ENCODE data around the gene ST6GALNAC4.
A peak's percentile ranks its signal among the peaks of the same experiment; 100 is the strongest.
"Not testable (repeated sequence)": the region's sequence is repeated elsewhere in the genome, so short reads cannot be mapped to it uniquely, and the experiment has no call there.

The ST6GALNAC4 gene

GRCh38 chr9:127870153-127870491 is 46.7 kb downstream of the ST6GALNAC4 start:
- not testable (repeated sequence) for DNase-seq (ENCODE audit: low read depth)

- DNase-seq (ENCODE audit: low read depth), result peak; percentile 67
These were observed 47.3 kb downstream of the ST6GALNAC4 start for GRCh38 chr9:127869310-127870152.

GRCh38 chr9:127868278-127868902 is 48.5 kb downstream of the ST6GALNAC4 start:
- no peak for DNase-seq (ENCODE audit: low read depth)

- DNase-seq (ENCODE audit: low read depth), result no peak
These were observed 49.2 kb downstream of the ST6GALNAC4 start for GRCh38 chr9:127867356-127868277.

- DNase-seq (ENCODE audit: low read depth), result no peak
These were observed 50.3 kb downstream of the ST6GALNAC4 start for GRCh38 chr9:127866535-127866934.

- DNase-seq (ENCODE audit: low read depth), result no peak
These were observed 51.0 kb downstream of the ST6GALNAC4 start for GRCh38 chr9:127865645-127866464.

GRCh38 chr9:127863191-127863621 is 53.6 kb downstream of the ST6GALNAC4 start:
- DNase-seq (ENCODE audit: low read depth), result no peak

- DNase-seq (ENCODE audit: low read depth), result no peak
These were observed 54.5 kb downstream of the ST6GALNAC4 start for GRCh38 chr9:127862075-127863011.

- DNase-seq (ENCODE audit: low read depth), result no peak
These were observed 56.1 kb downstream of the ST6GALNAC4 start for GRCh38 chr9:127860779-127861178.

- DNase-seq (ENCODE audit: low read depth), result no peak
These were observed 56.6 kb downstream of the ST6GALNAC4 start for GRCh38 chr9:127860260-127860659.

- no peak for DNase-seq (ENCODE audit: low read depth)
These were observed 58.8 kb downstream of the ST6GALNAC4 start for GRCh38 chr9:127858041-127858512.

Measured in fibroblast of gingiva (primary cell).